OCI-LY3 (cell line): ENCODE data around the gene PTPRA.

Source experiments
- H2AFZ ChIP-seq: fragments of 200-600, 300-600 bp; shearing (Covaris generic); 2 replicates; pipeline ENCODE4 v1.6.0; 2014; ENCODE audit warnings: antibody characterized with exemption, low read depth, low read length
- H3K27ac ChIP-seq: fragments of 200-600, 300-600 bp; sonication (generic); 2 replicates; pipeline ENCODE4 v1.5.1; 2014; ENCODE audit warnings: mild to moderate bottlenecking, low read length, moderate library complexity, mixed read lengths
- H3K27me3 ChIP-seq: fragments of 200-600, 300-600 bp; sonication (generic); 2 replicates; pipeline ENCODE4 v1.6.1; 2014; ENCODE audit warnings: low read depth, low read length, mixed read lengths
- H3K36me3 ChIP-seq: fragments of 200-600, 300-600 bp; sonication (generic); replicated peaks from 2 replicates; pipeline ENCODE3; 2014; ENCODE audit warnings: low read depth, low read length, mixed read lengths
- H3K4me1 ChIP-seq: fragments of 300-600, 200-600 bp; sonication (generic); 2 replicates; pipeline ENCODE4 v1.6.1; 2014; ENCODE audit warnings: low read length, mixed read lengths
- H3K4me2 ChIP-seq: fragments of 200-600, 300-600 bp; sonication (generic); 2 replicates; pipeline ENCODE4 v1.6.1; 2014; ENCODE audit warnings: low read length, mixed read lengths
- H3K4me3 ChIP-seq: fragments of 300-600, 200-600 bp; sonication (generic); 2 replicates; pipeline ENCODE4 v1.5.1; 2014; ENCODE audit warnings: antibody characterized with exemption, mild to moderate bottlenecking, low read length, moderate library complexity
- H3K79me2 ChIP-seq: fragments of 300-600, 200-600 bp; shearing (Covaris generic); 2 replicates; pipeline ENCODE4 v1.6.1; 2014; ENCODE audit warnings: mild to moderate bottlenecking, low read length, mixed read lengths
- H3K9ac ChIP-seq: fragments of 300-600, 200-600 bp; shearing (Covaris generic); 2 replicates; pipeline ENCODE4 v1.6.0; 2014; ENCODE audit warnings: mild to moderate bottlenecking, low read length, moderate library complexity
- H3K9me3 ChIP-seq: fragments of 200-600, 300-600 bp; shearing (Covaris generic); 2 replicates; pipeline ENCODE4 v1.6.1; 2014; ENCODE audit warnings: low read length, mixed read lengths; ENCODE audit not compliant: insufficient read depth
- H4K20me1 ChIP-seq: fragments of 200-600, 300-600 bp; sonication (generic); 2 replicates; pipeline ENCODE4 v1.6.1; 2016; ENCODE audit warnings: low read length, mixed read lengths; ENCODE audit not compliant: insufficient read depth
- CTCF ChIP-seq: fragments of 200-600, 300-600 bp; sonication (generic); IDR thresholded peaks from 2 replicates; pipeline ENCODE4 v1.5.1; 2014; ENCODE audit warnings: antibody characterized with exemption, low read length, low read depth
- EZH2phosphoT487 ChIP-seq: fragments of 200-600 bp; shearing (Covaris generic); IDR thresholded peaks from 2 replicates; pipeline ENCODE4 v1.6.1; 2018; ENCODE audit warnings: antibody characterized with exemption, mixed run types, low read depth

PTPRA gene

GRCh38 chr20:3040086-3040485 lies 166.8 kb downstream of the PTPRA start:
- Histone ChIP-seq H3K79me2 (no peaks in the 10 kb centered on the region), H2AFZ (no peak overlapping the region), H3K27me3 (no peaks in the 10 kb centered on the region), H3K27ac (no peak overlapping the region), H4K20me1 (no peaks in the 10 kb centered on the region), H3K4me2 (no peak overlapping the region), H3K9me3 (no peaks in the 10 kb centered on the region), H3K4me3 (no peak overlapping the region), H3K9ac (no peak overlapping the region), H3K36me3 (peaks cover 42% of the 10 kb centered on the region), H3K4me1 (peaks cover 4% of the 10 kb centered on the region)
- TF ChIP-seq CTCF (no peak), EZH2phosphoT487 (no peak)

GRCh38 chr20:3041854-3042409 lies 168.7 kb downstream of the PTPRA start:
- no peak overlapping the region for H3K9ac ChIP-seq
- H3K27ac ChIP-seq = no peak overlapping the region
- no peaks in the 10 kb centered on the region; the same call in 1 of the 2 replicates for H4K20me1 ChIP-seq
- H3K9me3 ChIP-seq = no peaks in the 10 kb centered on the region
- H3K4me2 ChIP-seq = no peak overlapping the region
- H3K79me2 ChIP-seq = peaks cover 10% of the 10 kb centered on the region
- H3K4me3 ChIP-seq = no peak overlapping the region
- TF ChIP-seq CTCF (no peak), EZH2phosphoT487 (no peak)
- H2AFZ ChIP-seq = no peak overlapping the region
- no peaks in the 10 kb centered on the region for H3K27me3 ChIP-seq
- peaks cover 7% of the 10 kb centered on the region for H3K4me1 ChIP-seq
- peaks cover 27% of the 10 kb centered on the region for H3K36me3 ChIP-seq

- Histone ChIP-seq H3K9ac (no peak overlapping the region), H3K79me2 (peaks cover 17% of the 10 kb centered on the region), H3K4me1 (peaks cover 13% of the 10 kb centered on the region), H3K4me3 (no peak overlapping the region), H4K20me1 (no peaks in the 10 kb centered on the region; the same call in 1 of the 2 replicates), H3K27ac (no peak overlapping the region), H3K36me3 (peaks cover 23% of the 10 kb centered on the region), H3K4me2 (no peak overlapping the region), H3K27me3 (no peaks in the 10 kb centered on the region), H2AFZ (no peak overlapping the region), H3K9me3 (no peaks in the 10 kb centered on the region)
- TF ChIP-seq EZH2phosphoT487 = no peak
- no peak for TF ChIP-seq CTCF
Measured at GRCh38 chr20:3042625-3043024, 169.3 kb downstream of the PTPRA start.

GRCh38 chr20:3043322-3043721 lies 170.0 kb downstream of the PTPRA start, which contains the start of gene GNRH2:
Gene GNRH2 (plus strand): TSS chr20:3043622. CDS start chr20:3044415, 793 bp downstream.
- Histone ChIP-seq H3K36me3 (peaks cover 23% of the 10 kb centered on the region), H3K79me2 (peaks cover 21% of the 10 kb centered on the region), H3K4me2 (no peak within 1 kb of the TSS), H3K4me3 (no peak within 1 kb of the TSS), H3K27ac (no peak within 1 kb of the TSS), H4K20me1 (no peaks in the 10 kb centered on the region; the same call in 1 of the 2 replicates), H2AFZ (no peak within 1 kb of the TSS), H3K9ac (no peak within 1 kb of the TSS), H3K9me3 (no peaks in the 10 kb centered on the region), H3K27me3 (no peaks in the 10 kb centered on the region), H3K4me1 (peaks cover 13% of the 10 kb centered on the region)
- TF ChIP-seq EZH2phosphoT487 (no peak), CTCF (no peak)
